IMR-90 (cell line): ENCODE data around the gene OPCML. TPM values are rescaled to one million over a fixed set of nuclear protein-coding genes. Genes with fewer than 3 reads are reported as not detected.

Experiments used
- ATAC-seq: fragments of 200-7000 bp; cut with Tn5 transposase; 2 replicates; pipeline ENCODE4 v1.9.1; 2020; ENCODE audit warnings: low read depth, mild to moderate bottlenecking, moderate library complexity
- BruUV-seq: library from RNA; stranded (reverse); fragments of 400-500 nt; replicated peaks from 2 replicates; lab custom pipeline; 2021; lab: Mats Ljungman, UMichigan
- CTCF ChIA-PET: fragments of 300-600 bp; formaldehyde crosslinking; extraction: SDS; loops from one replicate; lab custom pipeline; 2021; ENCODE audit warnings: antibody characterized with exemption; lab: Yijun Ruan, JAX
- POLR2A ChIA-PET: fragments of 300-600 bp; sonication (Branson Sonifier 250); formaldehyde crosslinking; loops from one replicate; lab custom pipeline; 2022; ENCODE audit warnings: antibody characterized with exemption; ENCODE audit not compliant: unreplicated experiment; lab: Charles Lee
- DNase-seq: peaks from one replicate; pipeline ENCODE4 v3.0.0; 2013
- H2AFZ ChIP-seq: replicated peaks from 2 replicates; pipeline ENCODE3; 2013; ENCODE audit warnings: low read length, mild to moderate bottlenecking; ENCODE audit not compliant: poor library complexity
- H2AK5ac ChIP-seq: 2 replicates; pipeline ENCODE4 v1.6.1; 2013; ENCODE audit warnings: low read depth, low read length, inconsistent platforms
- H2AK9ac ChIP-seq: replicated peaks from 2 replicates; pipeline ENCODE3; 2013; ENCODE audit warnings: mild to moderate bottlenecking, low read depth, low read length, moderate library complexity; ENCODE audit not compliant: poor library complexity
- H2BK120ac ChIP-seq: 2 replicates; pipeline ENCODE4 v1.6.1; 2013; ENCODE audit warnings: low read depth, low read length, inconsistent platforms
- H2BK15ac ChIP-seq: 3 replicates; pipeline ENCODE4 v1.6.1; 2013; ENCODE audit warnings: low read depth, low read length, inconsistent platforms
- H2BK20ac ChIP-seq: 2 replicates; pipeline ENCODE4 v1.6.1; 2013; ENCODE audit warnings: low read depth, mild to moderate bottlenecking, inconsistent platforms, low read length, moderate library complexity
- H2BK5ac ChIP-seq: 2 replicates; pipeline ENCODE4 v1.6.1; 2013; ENCODE audit warnings: mild to moderate bottlenecking, low read depth, low read length, inconsistent platforms; ENCODE audit not compliant: poor library complexity, severe bottlenecking
- H3K14ac ChIP-seq: replicated peaks from 2 replicates; pipeline ENCODE4 v1.6.1; 2013; ENCODE audit warnings: low read depth, low read length, inconsistent platforms
- H3K18ac ChIP-seq: 2 replicates; pipeline ENCODE4 v1.6.1; 2013; ENCODE audit warnings: low read depth, low read length, control low read depth
- H3K23ac ChIP-seq: 2 replicates; pipeline ENCODE4 v1.6.1; 2013; ENCODE audit warnings: low read depth, low read length, inconsistent platforms
- H3K27ac ChIP-seq: 2 replicates; pipeline ENCODE4 v1.5.1; 2013; ENCODE audit warnings: mild to moderate bottlenecking, control low read depth, low read length; ENCODE audit not compliant: insufficient read depth
- H3K27me3 ChIP-seq: 2 replicates; pipeline ENCODE4 v1.6.1; 2013; ENCODE audit warnings: low read length; ENCODE audit not compliant: control insufficient read depth, insufficient read depth
- H3K36me3 ChIP-seq: 2 replicates; pipeline ENCODE4 v1.6.1; 2013; ENCODE audit warnings: low read length, mixed read lengths; ENCODE audit not compliant: control insufficient read depth, insufficient read depth
- H3K4ac ChIP-seq: 2 replicates; pipeline ENCODE4 v1.6.1; 2013; ENCODE audit warnings: low read depth, low read length, inconsistent platforms
- H3K4me1 ChIP-seq: 2 replicates; pipeline ENCODE4 v1.6.1; 2013; ENCODE audit warnings: low read length, mixed read lengths; ENCODE audit not compliant: control insufficient read depth, insufficient read depth
- H3K4me2 ChIP-seq: 2 replicates; pipeline ENCODE4 v1.6.1; 2013; ENCODE audit warnings: low read depth, mild to moderate bottlenecking, control low read depth, low read length, moderate library complexity
- H3K4me3 ChIP-seq: 2 replicates; pipeline ENCODE4 v1.5.1; 2013; ENCODE audit warnings: low read depth, mild to moderate bottlenecking, control low read depth, low read length, moderate library complexity; ENCODE audit not compliant: insufficient read depth
- H3K56ac ChIP-seq: 2 replicates; pipeline ENCODE4 v1.6.1; 2013; ENCODE audit warnings: low read length, inconsistent platforms; ENCODE audit not compliant: insufficient read depth; ENCODE audit errors: extremely low read depth
- H3K79me1 ChIP-seq, 2 experiments: 2 replicates each; pipeline ENCODE4 v1.6.1; 2013; ENCODE audit warnings: low read length in 2 of 2, inconsistent platforms in 1 of 2, low read depth in 1 of 2
- H3K9ac ChIP-seq: 2 replicates; pipeline ENCODE4 v1.6.1; 2013; ENCODE audit warnings: low read depth, low read length, control low read depth
- H3K9me1 ChIP-seq: 2 replicates; pipeline ENCODE4 v1.6.1; 2013; ENCODE audit warnings: low read length, inconsistent platforms; ENCODE audit not compliant: insufficient read depth
- H3K9me3 ChIP-seq: 2 replicates; pipeline ENCODE4 v1.6.1; 2013; ENCODE audit warnings: low read length; ENCODE audit not compliant: control insufficient read depth, insufficient read depth
- H4K20me1 ChIP-seq: 2 replicates; pipeline ENCODE4 v1.6.1; 2013; ENCODE audit warnings: low read length, inconsistent platforms; ENCODE audit not compliant: insufficient read depth
- H4K5ac ChIP-seq: 2 replicates; pipeline ENCODE4 v1.6.1; 2013; ENCODE audit warnings: mild to moderate bottlenecking, low read depth, low read length, control low read depth
- H4K8ac ChIP-seq, 2 experiments: 2 replicates each; pipeline ENCODE4 v1.6.1; 2013; ENCODE audit warnings: low read depth in 2 of 2, low read length in 2 of 2, control low read depth in 1 of 2, inconsistent platforms in 1 of 2
- H4K91ac ChIP-seq: 2 replicates; pipeline ENCODE4 v1.6.1; 2013; ENCODE audit warnings: low read depth, low read length, inconsistent platforms; ENCODE audit not compliant: insufficient read depth
- BHLHE40 ChIP-seq: fragments of 150-350 bp; IDR thresholded peaks from 2 replicates; pipeline ENCODE4 v1.6.1; 2016; ENCODE audit warnings: mild to moderate bottlenecking, low read depth, low read length
- CEBPB ChIP-seq: IDR thresholded peaks from 2 replicates; pipeline ENCODE4 v1.6.1; 2012; ENCODE audit warnings: low read depth, low read length, improper control_type of control experiment
- CHD1 ChIP-seq: IDR thresholded peaks from 2 replicates; pipeline ENCODE4 v1.6.1; 2012; ENCODE audit warnings: low read depth, low read length, improper control_type of control experiment
- FOS ChIP-seq: fragments of 150-350 bp; IDR thresholded peaks from 2 replicates; pipeline ENCODE4 v1.6.1; 2016; ENCODE audit warnings: low read depth, low read length
- MAFK ChIP-seq: IDR thresholded peaks from 2 replicates; pipeline ENCODE4 v1.6.1; 2012; ENCODE audit warnings: low read depth, low read length, improper control_type of control experiment
- MXI1 ChIP-seq: IDR thresholded peaks from 2 replicates; pipeline ENCODE4 v1.6.1; 2012; ENCODE audit warnings: low read depth, mild to moderate bottlenecking, low read length, moderate library complexity, borderline replicate concordance
- NFE2L2 ChIP-seq: fragments of 150-350 bp; IDR thresholded peaks from 2 replicates; pipeline ENCODE4 v1.6.1; 2016; ENCODE audit warnings: low read depth, mild to moderate bottlenecking, low read length
- POLR2A ChIP-seq: IDR thresholded peaks from 2 replicates; pipeline ENCODE4 v1.6.1; 2012; ENCODE audit warnings: mild to moderate bottlenecking, low read depth, low read length
- RAD21 ChIP-seq: IDR thresholded peaks from 2 replicates; pipeline ENCODE4 v1.6.1; 2012; ENCODE audit warnings: low read length, improper control_type of control experiment
- RCOR1 ChIP-seq: IDR thresholded peaks from 2 replicates; pipeline ENCODE4 v1.6.1; 2012; ENCODE audit warnings: mild to moderate bottlenecking, low read length, improper control_type of control experiment; ENCODE audit not compliant: insufficient replicate concordance
- USF2 ChIP-seq: fragments of 150-350 bp; IDR thresholded peaks from 2 replicates; pipeline ENCODE4 v1.6.1; 2017; ENCODE audit warnings: mild to moderate bottlenecking, antibody characterized with exemption, low read length, low read depth
- WGBS, 2 experiments: methylation state at CpG; one replicate each; pipeline versions ENCODE4 v1.1.5 to v1.1.7; 2013; ENCODE audit warnings: missing lambda C conversion rate in 2 of 2; ENCODE audit not compliant: insufficient read length in 1 of 2; ENCODE audit errors: extremely low coverage in 2 of 2; 5-methylcytosine and 5-hydroxymethylcytosine counted together
- dilution Hi-C: fragments of 300-500 bp; cut with HindIII; formaldehyde crosslinking; loops from one replicate; pipeline ENCODE4 v1.14.3; 2018; ENCODE audit warnings: low sequenced_read_pairs; ENCODE audit not compliant: unreplicated experiment
- in situ Hi-C: fragments of 300-500 bp; cut with MboI; formaldehyde crosslinking; loops from 3 replicates; pipeline ENCODE4 v1.14.3; 2019; ENCODE audit warnings: low sequenced_read_pairs, inconsistent platforms, mixed read lengths
- intact Hi-C: fragments of 100-400 bp; cut with micrococcal nuclease; formaldehyde crosslinking; loops from 2 replicates; pipeline ENCODE4 v1.10.0; 2022
- polyA plus RNA-seq, 3 experiments: library from polyadenylated mRNA; depleted of rRNA; stranded (reverse); fragments of >200 nt; gene quantifications; 2 replicates each; pipeline ENCODE4 v1.2.3, GENCODE V29; 2012; ENCODE audit warnings: low replicate concordance in 1 of 3
- total RNA-seq: library from RNA; depleted of rRNA; stranded (reverse); fragments of >200 nt; gene quantifications from 2 replicates; pipeline ENCODE4 v1.2.3, GENCODE V29; 2012
- TF ChIP-seq, protein P1 (sequence below): conservative IDR thresholded peaks from 2 replicates; pipeline ENCODE4 v1.5.1; 2012; ENCODE audit warnings: mild to moderate bottlenecking, low read depth, low read length, improper control_type of control experiment

Gene OPCML
- total and polyA plus RNA-seq, 2 of the 4 experiments (the other 2 are of a cell fraction), result under 0.01 to 2.6 TPM

- no peak overlapping the region for H3K23ac ChIP-seq
- H2BK5ac ChIP-seq, result no peak overlapping the region
- BruUV-seq, result no TSS peak
- H2AK9ac ChIP-seq, result no peak overlapping the region
- no peak overlapping the region for H3K4ac ChIP-seq
- in situ Hi-C loops (no loop called here), dilution Hi-C loops (no loop called here), intact Hi-C loops (no loop called here)
- H3K9me1 ChIP-seq, result no peaks in the 10 kb centered on the region
- H2BK120ac ChIP-seq, result no peak overlapping the region
- H4K8ac ChIP-seq, result no peak overlapping the region
- no peak overlapping the region for H3K27ac ChIP-seq
- H2BK20ac ChIP-seq, result no peak overlapping the region
- no peak overlapping the region for H3K14ac ChIP-seq
- no CpG with 5 or more reads among the region's 4 CpGs for WGBS, 2 experiments
- no peaks in the 10 kb centered on the region for H3K79me1 ChIP-seq
- H2AFZ ChIP-seq, result no peak overlapping the region
- no peak overlapping the region for H3K4me2 ChIP-seq
- H4K5ac ChIP-seq, result no peak overlapping the region
- H3K56ac ChIP-seq, result no peak overlapping the region
- no peak overlapping the region for H3K9ac ChIP-seq
- H3K27me3 ChIP-seq, result no peaks in the 10 kb centered on the region
- H4K20me1 ChIP-seq, result no peaks in the 10 kb centered on the region
- H3K4me3 ChIP-seq, result no peak overlapping the region
- ChIA-PET POLR2A (no interaction called here), CTCF (interaction anchor here (1.6 kb wide), 1 partner anchor 37 kb away, joined by 10 read pairs; no protein-coding TSS in a partner anchor)
- DNase-seq (no peak), ATAC-seq (no peak)
- H3K4me1 ChIP-seq, result no peaks in the 10 kb centered on the region
- no peak overlapping the region for H2AK5ac ChIP-seq
- H2BK15ac ChIP-seq, result no peak overlapping the region
- no peak overlapping the region for H3K18ac ChIP-seq
- H3K9me3 ChIP-seq, result no peaks in the 10 kb centered on the region
- H3K36me3 ChIP-seq, result no peaks in the 10 kb centered on the region
- H4K91ac ChIP-seq, result no peak overlapping the region
- no peak for TF ChIP-seq NFE2L2
- no peak for TF ChIP-seq RCOR1
- TF ChIP-seq, protein P1, sequence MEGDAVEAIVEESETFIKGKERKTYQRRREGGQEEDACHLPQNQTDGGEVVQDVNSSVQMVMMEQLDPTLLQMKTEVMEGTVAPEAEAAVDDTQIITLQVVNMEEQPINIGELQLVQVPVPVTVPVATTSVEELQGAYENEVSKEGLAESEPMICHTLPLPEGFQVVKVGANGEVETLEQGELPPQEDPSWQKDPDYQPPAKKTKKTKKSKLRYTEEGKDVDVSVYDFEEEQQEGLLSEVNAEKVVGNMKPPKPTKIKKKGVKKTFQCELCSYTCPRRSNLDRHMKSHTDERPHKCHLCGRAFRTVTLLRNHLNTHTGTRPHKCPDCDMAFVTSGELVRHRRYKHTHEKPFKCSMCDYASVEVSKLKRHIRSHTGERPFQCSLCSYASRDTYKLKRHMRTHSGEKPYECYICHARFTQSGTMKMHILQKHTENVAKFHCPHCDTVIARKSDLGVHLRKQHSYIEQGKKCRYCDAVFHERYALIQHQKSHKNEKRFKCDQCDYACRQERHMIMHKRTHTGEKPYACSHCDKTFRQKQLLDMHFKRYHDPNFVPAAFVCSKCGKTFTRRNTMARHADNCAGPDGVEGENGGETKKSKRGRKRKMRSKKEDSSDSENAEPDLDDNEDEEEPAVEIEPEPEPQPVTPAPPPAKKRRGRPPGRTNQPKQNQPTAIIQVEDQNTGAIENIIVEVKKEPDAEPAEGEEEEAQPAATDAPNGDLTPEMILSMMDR, result no peak
- no peak for TF ChIP-seq RAD21
- TF ChIP-seq FOS, result no peak
- no peak for TF ChIP-seq USF2
- no peak for TF ChIP-seq CEBPB
- no peak for TF ChIP-seq POLR2A
- TF ChIP-seq CHD1, result no peak
- no peak for TF ChIP-seq BHLHE40
- TF ChIP-seq MAFK, result no peak
- no peak for TF ChIP-seq MXI1
Observed at GRCh38 chr11:132977746-132978145, 554.6 kb downstream of the OPCML start.
